Nephron progenitor cell (in vitro differentiated cells): ENCODE measurements around the gene MEIS2.

Experiments used
- DNase-seq: peaks from one replicate; pipeline ENCODE4 v3.0.0; 2021
- H3K27ac Mint-ChIP-seq: 2 replicates; pipeline ENCODE4 v1.8.0; 2021; ENCODE audit warnings: mild to moderate bottlenecking, moderate library complexity, mixed read lengths
- H3K27me3 Mint-ChIP-seq: 2 replicates; pipeline ENCODE4 v1.8.0; 2021; ENCODE audit warnings: mild to moderate bottlenecking, low read depth, mixed read lengths; ENCODE audit not compliant: poor library complexity
- H3K36me3 Mint-ChIP-seq: 2 replicates; pipeline ENCODE4 v1.8.0; 2021; ENCODE audit warnings: low read depth, mixed read lengths
- H3K4me1 Mint-ChIP-seq: 2 replicates; pipeline ENCODE4 v1.8.0; 2021; ENCODE audit warnings: mixed read lengths
- H3K4me3 Mint-ChIP-seq: 2 replicates; pipeline ENCODE4 v1.8.0; 2021; ENCODE audit warnings: mild to moderate bottlenecking, moderate library complexity, mixed read lengths
- H3K9me3 Mint-ChIP-seq: 2 replicates; pipeline ENCODE4 v1.8.0; 2021; ENCODE audit warnings: mild to moderate bottlenecking, moderate library complexity, mixed read lengths
- TF ChIP-seq, protein P1 (sequence below): fragments of 200-600 bp; sonication (generic); IDR thresholded peaks from 2 replicates; pipeline ENCODE4 v1.5.0; 2021; ENCODE audit warnings: antibody characterized with exemption

The MEIS2 gene

DNA sequence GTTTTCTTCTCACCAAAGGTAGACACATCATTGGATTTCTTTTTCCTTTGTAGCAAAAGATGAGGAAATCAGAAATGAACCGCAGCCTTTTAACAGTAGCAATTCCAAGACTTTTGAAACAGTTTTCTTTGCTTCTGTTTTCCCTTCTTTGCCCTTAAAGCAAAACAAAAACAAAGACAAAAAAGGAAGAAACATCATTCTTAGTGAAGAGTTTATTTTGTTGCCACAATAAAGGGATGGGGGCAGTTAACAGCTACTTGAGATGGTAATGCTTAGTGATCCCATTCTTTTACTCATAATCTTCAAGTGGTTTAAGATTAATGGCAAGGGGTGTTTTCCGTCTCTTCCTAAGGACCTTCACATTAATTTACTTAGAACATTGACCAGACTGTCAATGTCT is 218.8 kb downstream of the MEIS2 start:
- DNase-seq: no peak
- TF ChIP-seq, protein P1, sequence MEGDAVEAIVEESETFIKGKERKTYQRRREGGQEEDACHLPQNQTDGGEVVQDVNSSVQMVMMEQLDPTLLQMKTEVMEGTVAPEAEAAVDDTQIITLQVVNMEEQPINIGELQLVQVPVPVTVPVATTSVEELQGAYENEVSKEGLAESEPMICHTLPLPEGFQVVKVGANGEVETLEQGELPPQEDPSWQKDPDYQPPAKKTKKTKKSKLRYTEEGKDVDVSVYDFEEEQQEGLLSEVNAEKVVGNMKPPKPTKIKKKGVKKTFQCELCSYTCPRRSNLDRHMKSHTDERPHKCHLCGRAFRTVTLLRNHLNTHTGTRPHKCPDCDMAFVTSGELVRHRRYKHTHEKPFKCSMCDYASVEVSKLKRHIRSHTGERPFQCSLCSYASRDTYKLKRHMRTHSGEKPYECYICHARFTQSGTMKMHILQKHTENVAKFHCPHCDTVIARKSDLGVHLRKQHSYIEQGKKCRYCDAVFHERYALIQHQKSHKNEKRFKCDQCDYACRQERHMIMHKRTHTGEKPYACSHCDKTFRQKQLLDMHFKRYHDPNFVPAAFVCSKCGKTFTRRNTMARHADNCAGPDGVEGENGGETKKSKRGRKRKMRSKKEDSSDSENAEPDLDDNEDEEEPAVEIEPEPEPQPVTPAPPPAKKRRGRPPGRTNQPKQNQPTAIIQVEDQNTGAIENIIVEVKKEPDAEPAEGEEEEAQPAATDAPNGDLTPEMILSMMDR: no peak
- H3K4me3 Mint-ChIP-seq: peak overlapping the region; percentile 88
- no peaks in the 10 kb centered on the region for H3K9me3 Mint-ChIP-seq
- no peaks in the 10 kb centered on the region for H3K36me3 Mint-ChIP-seq
- peaks cover 94% of the 10 kb centered on the region for H3K4me1 Mint-ChIP-seq
- H3K27ac Mint-ChIP-seq: no peak overlapping the region
- H3K27me3 Mint-ChIP-seq: peaks cover 41% of the 10 kb centered on the region

DNA sequence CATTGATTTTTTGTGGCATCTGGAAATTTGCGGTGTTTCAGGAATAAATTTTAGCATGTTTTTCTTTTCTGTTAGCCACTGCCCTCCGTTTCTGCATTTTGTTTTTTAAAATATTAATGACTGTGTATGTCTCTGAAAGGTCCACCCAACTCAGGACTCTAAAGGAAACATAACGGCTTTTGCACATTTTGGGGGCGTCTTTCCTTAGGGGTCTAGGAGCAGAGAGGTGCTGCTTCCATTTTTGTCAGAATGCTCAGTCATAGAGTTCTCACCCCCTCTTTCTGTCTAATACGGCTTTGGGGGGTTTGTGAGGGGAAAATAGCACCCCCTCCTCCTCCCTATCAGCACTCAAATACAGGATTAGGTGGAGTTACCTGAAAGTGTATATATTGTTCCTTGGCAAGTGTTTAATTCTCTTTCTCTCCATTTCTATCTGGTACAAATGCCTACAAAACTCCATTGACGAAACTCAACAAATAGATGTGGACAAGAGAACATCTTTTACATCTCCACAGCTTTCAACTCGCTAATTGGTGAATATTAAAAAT is 219.4 kb downstream of the MEIS2 start:
- Mint-ChIP-seq H3K27me3 (peaks cover 43% of the 10 kb centered on the region), H3K27ac (no peak overlapping the region), H3K9me3 (no peaks in the 10 kb centered on the region), H3K4me1 (peaks cover 88% of the 10 kb centered on the region), H3K4me3 (peak overlapping the region; percentile 88), H3K36me3 (no peaks in the 10 kb centered on the region)
- TF ChIP-seq, protein P1: no peak
- DNase-seq: no peak

DNA sequence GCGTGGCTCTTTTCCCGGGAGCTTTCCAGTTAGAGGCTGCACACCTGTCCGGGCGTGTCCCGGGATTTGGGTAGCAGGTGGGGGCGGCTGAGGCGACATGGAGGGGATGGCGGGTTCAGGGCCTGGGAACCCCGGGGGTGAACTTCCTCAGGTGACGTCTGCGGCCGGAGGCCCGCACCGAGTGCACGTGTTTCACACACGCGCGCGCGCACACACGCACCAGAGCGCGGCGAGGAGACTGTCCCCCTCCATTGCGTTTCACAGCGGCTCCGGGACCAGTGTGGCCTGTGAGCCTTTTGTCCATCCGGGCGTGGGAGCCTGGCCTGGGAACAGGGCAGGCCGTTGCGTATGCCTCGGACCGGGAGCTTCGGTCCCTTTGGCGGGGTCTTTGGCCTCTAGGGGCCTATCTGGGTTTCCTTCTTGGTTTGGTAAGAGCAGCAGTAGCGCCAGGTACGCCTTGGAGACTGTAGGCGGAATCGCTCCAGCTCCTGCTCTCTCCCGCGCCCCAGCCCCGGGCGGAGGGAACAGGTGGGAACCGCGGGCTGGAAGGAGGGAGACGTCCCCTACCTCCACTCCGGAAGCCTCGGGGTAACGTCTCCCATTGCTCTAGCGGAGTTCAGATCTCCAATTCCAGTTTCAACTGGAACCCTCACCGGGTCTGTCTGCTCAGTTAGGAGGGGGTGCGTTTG is 220.0 kb downstream of the MEIS2 start:
- TF ChIP-seq, protein P1: no peak
- peaks cover 2% of the 10 kb centered on the region for H3K36me3 Mint-ChIP-seq
- H3K4me3 Mint-ChIP-seq: peak overlapping the region; percentile 88
- DNase-seq: peak; percentile 61
- H3K27me3 Mint-ChIP-seq: peaks cover 48% of the 10 kb centered on the region
- H3K27ac Mint-ChIP-seq: no peak overlapping the region
- H3K4me1 Mint-ChIP-seq: peaks cover 84% of the 10 kb centered on the region
- no peaks in the 10 kb centered on the region for H3K9me3 Mint-ChIP-seq

DNA sequence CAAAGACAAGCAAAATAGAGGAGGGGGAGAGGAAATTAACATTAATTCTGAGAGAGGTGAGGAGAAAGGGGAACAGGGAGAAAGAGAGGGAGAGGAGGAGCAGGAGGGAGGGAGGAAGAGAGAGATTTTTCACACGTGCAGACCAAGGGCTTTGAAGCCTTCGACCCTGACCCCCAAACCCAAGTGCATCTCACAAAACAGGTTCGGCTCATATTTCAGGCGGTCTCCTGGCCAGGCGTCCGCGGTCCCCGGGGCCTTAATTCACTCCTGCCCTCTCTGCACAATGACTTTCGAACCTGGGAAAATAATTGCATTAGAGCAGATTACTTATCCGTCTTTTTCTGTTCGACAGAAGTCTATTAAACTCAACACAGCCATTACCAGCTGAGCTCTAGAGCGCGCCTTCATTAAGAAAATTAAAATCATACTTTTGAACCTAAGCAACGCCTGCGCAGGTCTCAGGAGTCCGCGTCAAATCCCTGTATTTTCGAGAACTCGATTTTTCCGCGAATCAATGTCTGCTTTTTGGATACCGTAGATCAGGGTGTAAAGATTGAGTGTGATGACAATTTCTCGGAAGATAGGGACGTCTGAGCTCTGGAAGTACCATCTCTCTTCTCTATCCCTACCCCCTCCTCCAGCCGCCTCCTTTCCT is 220.7 kb downstream of the MEIS2 start:
- Mint-ChIP-seq H3K4me1 (peaks cover 79% of the 10 kb centered on the region), H3K4me3 (peak overlapping the region; percentile 88), H3K9me3 (no peaks in the 10 kb centered on the region), H3K36me3 (peaks cover 6% of the 10 kb centered on the region), H3K27ac (peak overlapping the region; percentile 8), H3K27me3 (peaks cover 52% of the 10 kb centered on the region)
- DNase-seq: peak; percentile 50
- TF ChIP-seq, protein P1: no peak

DNA sequence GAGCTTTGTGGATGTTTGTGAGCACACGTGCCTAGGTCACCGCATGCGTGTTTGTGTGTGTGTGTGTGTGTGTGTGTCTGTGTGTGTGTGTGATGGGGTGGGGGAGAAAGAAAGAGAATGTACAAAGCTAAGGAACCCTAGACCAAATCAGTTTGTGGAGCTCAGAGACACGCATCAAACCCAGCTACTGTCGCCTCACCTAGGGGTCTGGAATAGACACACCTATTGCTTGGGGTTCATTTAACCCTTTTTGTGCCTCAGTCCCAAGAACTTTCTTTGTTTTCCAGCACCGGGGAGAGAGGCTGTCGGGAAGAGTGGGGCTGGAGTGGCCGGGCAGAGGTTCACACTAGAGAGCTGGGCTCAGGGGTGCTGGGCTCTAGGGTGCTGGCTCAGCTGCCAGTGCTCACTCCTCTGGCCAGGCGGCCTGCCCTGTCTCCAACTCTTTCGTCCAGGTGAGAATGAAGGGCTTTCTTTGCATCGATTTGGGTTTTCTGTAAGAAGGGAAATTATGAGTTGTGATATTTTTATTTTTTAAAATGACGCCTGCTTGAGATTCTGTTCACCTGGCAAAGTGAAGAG is 221.6 kb downstream of the MEIS2 start:
- H3K4me1 Mint-ChIP-seq: peaks cover 71% of the 10 kb centered on the region

More for the DNA sequence above, 221.6 kb downstream of the MEIS2 start:
- TF ChIP-seq, protein P1: no peak
- no peaks in the 10 kb centered on the region for H3K9me3 Mint-ChIP-seq
- peaks cover 8% of the 10 kb centered on the region for H3K36me3 Mint-ChIP-seq
- H3K27ac Mint-ChIP-seq: peak overlapping the region; percentile 3
- peak overlapping the region; percentile 88 for H3K4me3 Mint-ChIP-seq
- peaks cover 54% of the 10 kb centered on the region for H3K27me3 Mint-ChIP-seq
- DNase-seq: no peak
